HG03064 (cell line): ENCODE data around the gene ITGA3.

Source experiments
- ATAC-seq: cut with Tn5 transposase; IDR thresholded peaks from one replicate; pipeline ENCODE4 v1.9.1; 2021; ENCODE audit warnings: low read depth; ENCODE audit not compliant: unreplicated experiment

The ITGA3 gene

DNA sequence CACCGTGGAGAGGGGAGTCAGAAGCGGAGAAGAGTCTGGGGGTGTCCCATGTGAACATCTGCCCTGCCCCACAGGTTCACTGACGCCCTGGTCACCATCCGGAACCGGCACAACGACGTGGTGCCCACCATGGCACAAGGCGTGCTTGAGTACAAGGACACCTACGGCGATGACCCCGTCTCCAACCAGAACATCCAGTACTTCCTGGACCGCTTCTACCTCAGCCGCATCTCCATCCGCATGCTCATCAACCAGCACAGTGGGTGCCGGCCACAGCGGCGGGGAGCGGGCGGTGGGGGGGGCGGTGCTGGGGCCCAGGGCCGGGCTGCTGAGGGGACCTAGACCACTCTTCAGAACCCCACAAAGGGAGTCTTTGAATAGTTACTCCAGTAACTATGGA lies 49.9 kb downstream of the ITGA3 start:
- ATAC-seq = no peak

DNA sequence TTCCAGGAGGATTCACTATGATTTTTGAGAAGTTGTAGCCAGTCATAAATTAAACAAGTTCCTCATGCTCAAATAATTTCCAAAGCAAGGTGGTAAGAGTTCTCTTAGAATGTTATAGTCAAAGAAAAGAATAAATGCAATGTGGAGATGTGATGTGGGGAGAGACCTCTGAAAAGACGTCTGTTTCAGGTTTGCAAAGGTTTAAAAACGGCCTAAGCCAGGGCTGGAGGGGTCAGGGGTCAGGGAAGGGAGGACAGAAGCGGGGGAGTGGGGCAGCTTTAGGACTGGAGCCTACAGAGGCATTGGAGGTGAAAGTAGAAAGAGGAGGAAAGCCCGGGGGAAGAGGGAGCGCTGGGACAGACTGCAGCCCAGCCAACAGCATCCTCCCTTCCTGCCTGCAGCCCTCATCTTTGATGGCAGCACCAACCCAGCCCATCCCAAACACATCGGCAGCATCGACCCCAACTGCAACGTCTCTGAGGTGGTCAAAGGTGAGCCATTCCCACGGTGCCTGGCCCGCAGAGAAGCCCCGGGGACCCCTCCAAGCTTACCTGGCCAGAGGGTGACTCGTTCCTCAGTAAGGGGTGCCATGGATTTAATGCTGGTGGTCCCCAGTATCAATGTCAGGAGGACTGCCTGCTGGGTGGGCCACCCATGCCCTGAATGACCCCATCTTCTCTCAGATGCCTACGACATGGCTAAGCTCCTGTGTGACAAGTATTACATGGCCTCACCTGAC lies 50.7 kb downstream of the ITGA3 start:
- ATAC-seq = no peak

DNA sequence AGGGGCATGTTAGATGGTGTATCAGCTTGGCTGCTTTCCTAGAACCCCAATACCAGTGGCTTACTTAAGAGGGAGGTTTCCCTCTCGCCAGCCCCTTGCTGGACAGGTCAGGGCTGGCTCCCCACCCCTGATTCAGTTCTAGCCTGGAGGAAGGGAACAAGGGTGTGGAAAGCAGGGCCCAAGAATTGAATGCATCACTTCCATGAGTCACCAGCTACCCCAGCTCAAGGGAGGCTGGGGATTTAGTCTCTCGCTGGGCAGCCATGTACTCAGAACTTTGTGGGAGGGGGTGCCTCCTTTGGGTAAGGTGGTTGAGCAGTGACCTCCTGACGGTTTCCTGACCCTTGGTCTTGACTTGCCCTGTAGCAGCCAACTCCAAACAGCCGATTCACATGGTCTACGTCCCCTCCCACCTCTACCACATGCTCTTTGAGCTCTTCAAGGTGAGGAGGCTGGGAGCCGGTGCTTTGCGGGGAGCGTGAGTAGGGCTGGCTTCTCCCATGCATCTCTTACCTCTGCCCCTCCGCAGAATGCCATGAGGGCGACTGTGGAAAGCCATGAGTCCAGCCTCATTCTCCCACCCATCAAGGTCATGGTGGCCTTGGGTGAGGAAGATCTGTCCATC lies 52.0 kb downstream of the ITGA3 start:
- ATAC-seq = no peak

DNA sequence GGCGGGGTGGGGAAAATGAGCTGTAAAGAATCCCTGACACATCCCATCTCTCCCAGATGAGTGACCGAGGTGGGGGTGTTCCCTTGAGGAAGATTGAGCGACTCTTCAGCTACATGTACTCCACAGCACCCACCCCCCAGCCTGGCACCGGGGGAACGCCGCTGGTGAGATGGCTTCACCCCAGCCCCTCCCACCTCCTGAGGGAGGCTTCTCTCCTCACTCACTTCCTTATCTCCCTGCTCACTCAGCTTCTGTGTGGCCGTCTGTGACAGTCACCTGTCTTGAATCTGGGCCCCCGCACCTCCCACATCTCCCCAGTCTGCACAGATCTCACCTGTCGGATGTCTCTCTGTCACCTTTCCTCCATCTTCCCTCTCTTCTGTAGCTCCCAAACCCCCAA lies 52.6 kb downstream of the ITGA3 start:
- no peak for ATAC-seq

DNA sequence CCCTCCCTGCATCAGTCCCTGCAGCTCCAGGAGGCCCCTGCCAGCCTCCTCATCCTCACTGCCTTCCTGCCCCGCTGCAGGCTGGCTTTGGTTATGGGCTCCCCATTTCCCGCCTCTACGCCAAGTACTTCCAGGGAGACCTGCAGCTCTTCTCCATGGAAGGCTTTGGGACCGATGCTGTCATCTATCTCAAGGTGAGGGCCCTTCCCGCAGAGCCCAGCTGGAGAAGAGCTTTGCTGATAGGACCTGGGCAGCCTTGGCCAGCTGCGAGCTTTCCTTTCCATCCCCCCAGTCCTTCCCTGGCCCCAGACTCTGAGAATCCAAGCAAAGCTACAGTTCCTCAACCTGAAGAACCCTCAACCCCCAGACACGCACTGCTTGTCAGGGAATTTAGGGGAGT lies 53.3 kb downstream of the ITGA3 start:
- no peak for ATAC-seq

DNA sequence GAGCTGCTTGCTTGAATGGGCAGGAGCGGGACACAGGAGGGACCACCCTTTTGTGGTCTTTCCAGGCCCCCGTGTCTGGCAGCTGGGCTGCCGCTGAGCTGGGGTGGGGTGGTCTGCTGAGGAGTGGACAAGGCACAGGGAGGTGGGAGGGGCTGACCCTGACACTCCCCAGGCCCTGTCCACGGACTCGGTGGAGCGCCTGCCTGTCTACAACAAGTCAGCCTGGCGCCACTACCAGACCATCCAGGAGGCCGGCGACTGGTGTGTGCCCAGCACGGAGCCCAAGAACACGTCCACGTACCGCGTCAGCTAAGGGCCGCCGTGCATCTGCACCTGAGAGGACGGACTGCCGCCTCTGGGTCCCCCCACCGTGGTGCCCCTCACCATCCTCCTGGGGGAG lies 53.9 kb downstream of the ITGA3 start:
- no peak for ATAC-seq

DNA sequence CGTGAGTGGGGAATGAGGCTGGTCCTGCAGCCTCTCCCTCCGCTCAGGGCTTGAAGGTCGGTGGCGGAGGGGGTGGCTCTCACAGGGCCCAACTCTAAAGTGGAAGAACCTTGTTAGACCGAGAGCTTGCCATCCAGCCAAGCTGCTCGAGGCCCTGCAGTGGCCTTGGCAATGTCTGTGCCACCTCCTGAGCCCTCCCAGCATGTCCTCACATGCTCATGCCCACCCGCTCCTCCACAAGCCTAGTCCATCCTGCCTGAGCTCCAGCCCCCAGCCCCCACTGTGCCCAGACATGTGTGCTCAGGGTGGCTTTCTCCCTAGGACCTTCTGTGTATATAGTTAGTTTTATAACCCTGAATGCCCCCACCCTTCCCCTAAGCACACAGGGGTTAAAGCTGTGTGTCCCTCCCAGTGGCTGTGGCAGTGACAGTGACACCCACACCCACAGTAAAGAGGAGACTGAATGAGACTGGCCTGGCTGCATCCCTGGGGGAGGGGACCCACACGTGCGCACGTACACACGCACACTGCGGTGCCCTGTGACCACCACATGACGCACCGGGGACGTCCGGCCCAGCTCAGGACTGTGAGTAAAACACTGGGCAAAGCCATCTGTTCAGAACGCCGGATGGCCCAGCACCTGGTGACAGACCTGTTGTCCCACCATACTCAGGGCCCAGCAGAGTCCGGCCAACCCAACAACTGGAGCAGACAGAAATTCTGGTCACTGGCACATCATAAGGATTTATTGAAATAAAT lies 54.9 kb downstream of the ITGA3 start:
- ATAC-seq = no peak

- no peak for ATAC-seq
Measured at GRCh38 chr17:50111673-50112655, 56.1 kb downstream of the ITGA3 start.

DNA sequence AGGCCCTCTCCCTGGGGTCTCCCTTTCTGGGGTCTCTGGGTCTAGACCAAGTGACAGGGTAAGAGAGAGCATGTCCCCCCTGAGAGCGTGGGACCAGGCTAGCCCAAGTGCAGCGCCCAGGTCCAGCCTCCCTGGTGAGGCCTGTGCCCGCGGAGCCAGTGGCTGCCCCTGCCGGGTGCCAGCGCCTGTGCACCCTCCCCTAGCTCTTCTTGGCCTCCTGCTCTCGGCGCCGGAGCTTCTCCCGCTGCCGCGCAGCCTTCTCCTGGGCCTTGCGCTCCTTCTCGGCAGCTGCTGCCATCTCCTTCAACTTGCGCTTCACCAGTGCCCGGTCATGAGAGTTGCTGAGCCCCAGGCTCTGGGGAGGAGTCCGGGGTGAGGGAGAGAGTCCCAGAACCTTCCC lies 56.8 kb downstream of the ITGA3 start:
- no peak for ATAC-seq

GRCh38 chr17:50113624-50114320 lies 57.9 kb downstream of the ITGA3 start:
- no peak for ATAC-seq

DNA sequence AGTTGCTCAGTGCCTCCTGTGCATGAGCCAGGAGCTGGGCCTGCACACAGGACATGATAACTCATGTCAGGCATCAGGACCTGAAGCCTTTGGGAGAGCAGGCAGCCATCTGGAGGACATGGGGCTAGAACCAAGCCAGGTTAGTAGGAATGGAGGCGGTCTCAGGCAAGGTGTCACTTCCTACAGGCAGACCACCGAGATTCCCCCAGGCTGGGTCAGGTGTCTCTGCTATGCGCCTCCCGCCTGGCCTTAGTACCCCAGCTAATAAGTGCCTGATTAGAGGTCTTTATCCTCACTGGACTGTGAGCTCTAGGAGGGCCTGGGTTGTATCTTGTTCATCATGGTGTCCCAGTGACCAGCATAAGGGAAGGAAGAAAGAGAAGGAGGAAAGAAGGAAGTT lies 58.5 kb downstream of the ITGA3 start:
- no peak for ATAC-seq

DNA sequence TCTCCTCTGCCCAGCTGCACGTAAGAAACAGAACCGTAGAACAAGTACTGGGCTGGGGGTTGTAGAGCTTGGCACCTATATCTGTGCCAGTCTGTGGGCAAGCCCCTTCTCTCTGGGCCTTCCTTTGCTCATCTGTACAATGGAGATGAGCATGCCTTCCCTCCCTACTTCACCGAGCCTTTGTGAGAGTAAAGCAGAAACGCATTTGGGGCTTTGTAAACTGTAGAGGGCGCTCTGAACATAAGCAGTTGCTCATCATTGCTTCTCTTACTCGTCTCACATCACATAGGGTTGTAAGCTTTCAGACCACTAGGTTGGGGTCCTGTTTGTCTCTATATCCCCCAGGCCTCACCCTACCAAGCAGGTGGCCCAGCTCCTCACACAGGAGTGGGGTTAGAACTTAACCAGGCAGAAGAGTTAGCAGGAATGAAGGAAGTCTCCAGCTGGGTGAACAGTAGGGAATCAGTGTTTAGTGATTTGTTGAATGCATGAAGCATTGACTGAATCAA lies 59.0 kb downstream of the ITGA3 start:
- no peak for ATAC-seq

GRCh38 chr17:50115756-50116155 lies 59.8 kb downstream of the ITGA3 start:
- no peak for ATAC-seq

GRCh38 chr17:50117202-50118051 lies 61.5 kb downstream of the ITGA3 start:
- ATAC-seq = no peak

DNA sequence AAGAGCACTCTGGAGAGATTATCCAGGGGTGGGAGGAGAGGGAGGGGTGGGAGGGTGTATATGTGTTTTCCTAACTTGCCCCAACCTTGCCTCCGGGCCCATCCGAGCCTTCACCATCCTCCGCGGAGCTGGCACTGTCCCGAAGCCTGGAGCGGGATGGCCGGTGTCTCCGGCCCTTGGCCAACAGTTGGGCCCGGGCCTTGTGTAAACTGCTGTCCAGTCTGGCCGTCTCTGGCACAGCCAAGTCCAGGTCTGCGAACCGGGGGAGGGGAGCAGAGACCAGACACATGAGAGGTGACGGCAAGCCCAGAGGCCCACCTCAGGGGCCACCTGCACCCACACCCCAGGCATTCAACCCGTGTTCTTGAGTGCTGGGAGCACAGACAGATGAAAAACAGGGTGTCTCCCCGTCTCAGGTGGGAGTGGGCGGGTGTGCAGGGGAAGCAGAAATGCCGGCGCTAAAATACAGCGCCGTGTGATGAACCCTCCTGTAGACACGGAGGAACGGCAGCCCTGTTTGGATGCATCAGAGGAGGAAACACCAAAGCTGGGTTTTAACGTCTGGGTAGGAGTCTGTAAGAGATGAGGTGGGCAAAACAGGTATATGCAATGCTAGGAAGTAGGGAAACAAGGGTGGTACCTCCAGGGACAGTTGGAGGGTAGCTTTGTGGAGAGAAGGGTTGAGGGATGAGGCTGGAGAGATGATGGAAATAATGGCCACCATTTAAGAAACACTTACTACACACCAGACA lies 62.3 kb downstream of the ITGA3 start:
- no peak for ATAC-seq

- no peak for ATAC-seq
Measured at GRCh38 chr17:50118828-50119218, 62.9 kb downstream of the ITGA3 start.

DNA sequence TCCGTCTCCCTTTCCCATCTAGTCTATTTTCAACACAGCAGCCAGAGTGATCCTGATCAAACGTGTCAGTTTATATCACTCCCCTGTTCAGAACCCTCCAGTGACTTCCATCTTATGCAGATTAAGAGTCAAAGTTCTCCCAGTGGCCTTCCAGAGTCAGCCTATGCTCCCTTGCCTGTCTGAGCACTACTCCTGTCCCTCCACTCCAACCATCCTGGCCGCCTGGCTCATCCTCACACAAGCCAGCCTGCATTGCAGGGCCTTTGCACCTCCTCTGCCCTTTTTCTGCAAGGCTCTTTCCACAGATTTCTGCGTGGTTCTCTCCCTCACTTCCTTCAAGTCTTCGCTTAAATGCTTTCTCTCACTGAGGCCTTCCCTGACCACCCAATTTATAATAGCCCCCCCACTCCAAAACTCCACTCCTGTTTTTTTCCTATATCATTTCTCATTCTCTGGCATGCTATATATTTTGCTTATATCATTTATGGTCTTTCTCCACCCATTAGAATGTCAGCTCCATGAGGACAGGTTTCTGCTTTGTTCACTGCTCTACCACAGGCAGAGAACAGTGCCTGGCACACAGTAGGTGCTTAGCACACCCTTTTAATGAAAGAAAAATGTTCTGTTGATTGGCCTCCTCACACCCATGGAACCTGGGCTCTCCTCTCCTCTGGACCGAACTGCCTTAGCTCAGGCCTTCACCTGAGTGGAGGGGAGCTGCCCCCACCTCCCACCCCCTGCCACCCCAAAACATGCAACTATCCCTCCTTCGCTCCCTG lies 64.8 kb downstream of the ITGA3 start:
- no peak for ATAC-seq
